Femur (tissue), 1 donor: ENCODE measurements around the gene TXNRD2.

ENCODE experiments used
- DNase-seq: peaks from one replicate; pipeline ENCODE4 v3.0.0-alpha.2; 2017

The TXNRD2 gene

DNA sequence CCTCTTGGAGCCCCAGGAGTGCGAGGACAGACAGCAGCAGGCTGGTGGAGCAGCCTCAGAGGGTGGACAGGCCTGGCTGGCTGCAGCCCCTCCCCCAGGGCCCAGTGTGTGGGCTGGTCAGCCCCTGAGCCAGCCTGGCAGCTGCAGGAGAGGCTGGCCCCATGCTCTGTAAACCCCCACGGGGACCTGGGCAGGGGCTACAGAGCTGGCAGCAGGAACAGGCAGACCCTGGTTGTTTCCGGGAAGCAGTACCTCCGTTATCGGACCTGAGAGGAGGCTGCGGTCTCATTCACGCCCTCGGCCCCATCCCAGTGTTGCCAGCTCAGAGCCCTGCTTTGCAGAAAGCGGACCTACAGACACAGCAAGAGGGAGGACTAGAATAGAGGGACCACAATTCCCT, 38.6 kb downstream of the TXNRD2 start:
- DNase-seq = no peak

DNA sequence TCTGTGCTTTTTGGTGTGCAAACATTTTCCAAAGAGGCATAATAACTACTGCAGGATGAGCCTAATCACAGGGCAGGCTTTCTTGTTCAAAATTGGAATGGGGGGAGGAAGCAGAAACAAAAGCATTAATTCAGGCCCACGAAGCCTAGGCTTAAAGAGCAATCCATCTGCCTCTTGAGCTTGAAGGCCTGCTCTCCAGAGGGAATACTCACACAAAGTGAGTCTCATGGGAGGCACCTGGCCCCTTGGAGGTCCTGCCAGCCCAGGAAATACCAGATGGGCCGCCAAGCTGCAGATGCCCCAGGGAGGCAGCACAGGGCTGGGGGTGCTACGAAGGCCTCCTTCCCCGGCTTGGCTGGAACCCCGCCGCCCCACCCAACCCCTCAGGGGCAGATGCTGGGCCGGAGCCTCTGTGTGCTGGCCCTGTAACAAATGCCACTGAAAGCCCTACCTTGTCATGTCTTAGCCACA, 39.3 kb downstream of the TXNRD2 start:
- DNase-seq = no peak

- DNase-seq = no peak
These were observed 39.9 kb downstream of the TXNRD2 start for GRCh38 chr22:19901577-19902244.

- DNase-seq = no peak
These were observed 40.7 kb downstream of the TXNRD2 start for GRCh38 chr22:19900707-19901436.

- DNase-seq = peak; percentile 12
These were observed 42.6 kb downstream of the TXNRD2 start for GRCh38 chr22:19898831-19899567.

- peak; percentile 16 for DNase-seq
These were observed 43.5 kb downstream of the TXNRD2 start for GRCh38 chr22:19898145-19898544.

DNA sequence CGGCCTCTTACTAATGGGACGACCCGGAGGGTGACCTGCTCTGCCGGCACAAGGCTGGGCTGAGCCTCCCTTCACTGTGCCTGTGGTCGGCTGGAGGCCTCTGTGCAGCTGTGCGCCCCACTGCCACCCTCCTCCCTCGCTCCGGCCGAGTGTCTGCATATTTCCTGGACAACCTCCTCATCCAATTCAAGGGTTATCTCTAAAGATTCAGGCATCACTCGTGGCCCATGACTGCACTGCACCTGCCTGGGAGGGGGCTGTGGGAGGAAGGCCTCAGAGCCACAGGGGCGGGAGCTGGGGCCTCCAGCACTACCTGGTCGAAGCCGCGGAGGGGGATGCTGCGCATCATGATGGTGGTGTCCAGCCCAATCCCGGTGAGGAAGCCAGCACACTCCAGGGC, 43.9 kb downstream of the TXNRD2 start:
- DNase-seq = no peak

DNA sequence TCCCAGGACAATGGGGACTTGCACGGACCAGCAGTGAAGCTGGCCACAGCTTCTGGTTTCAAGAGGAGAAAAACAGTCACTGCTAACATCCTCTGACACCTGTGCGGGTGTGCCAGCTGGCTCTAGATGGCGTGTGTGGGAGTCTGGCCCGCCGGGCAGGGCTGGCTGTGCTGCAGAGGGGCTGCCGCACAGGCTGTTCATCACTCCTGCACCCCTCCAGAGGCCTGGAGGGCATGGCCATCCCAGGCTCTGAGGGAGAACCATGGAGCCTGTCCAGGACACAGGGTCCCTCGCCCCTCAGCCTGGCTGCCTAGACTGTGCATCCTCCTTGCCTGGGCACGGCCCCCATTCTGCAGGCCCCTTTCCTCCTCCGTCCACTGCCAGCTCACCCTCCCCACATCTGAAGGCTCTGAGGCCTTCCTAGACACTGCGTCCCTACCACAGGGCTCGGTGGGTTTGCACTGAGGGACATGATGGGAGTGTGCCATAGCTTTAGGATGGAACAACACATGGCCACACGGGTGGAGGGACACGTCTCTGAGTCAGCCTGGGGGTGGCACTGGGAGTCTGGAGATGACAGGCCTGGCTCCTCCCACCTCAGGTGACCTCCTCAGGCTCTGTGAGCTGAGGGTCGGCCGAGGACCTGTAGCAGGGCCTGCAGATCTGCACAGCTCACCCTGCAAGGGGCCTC, 44.8 kb downstream of the TXNRD2 start:
- DNase-seq = peak; percentile 51

DNA sequence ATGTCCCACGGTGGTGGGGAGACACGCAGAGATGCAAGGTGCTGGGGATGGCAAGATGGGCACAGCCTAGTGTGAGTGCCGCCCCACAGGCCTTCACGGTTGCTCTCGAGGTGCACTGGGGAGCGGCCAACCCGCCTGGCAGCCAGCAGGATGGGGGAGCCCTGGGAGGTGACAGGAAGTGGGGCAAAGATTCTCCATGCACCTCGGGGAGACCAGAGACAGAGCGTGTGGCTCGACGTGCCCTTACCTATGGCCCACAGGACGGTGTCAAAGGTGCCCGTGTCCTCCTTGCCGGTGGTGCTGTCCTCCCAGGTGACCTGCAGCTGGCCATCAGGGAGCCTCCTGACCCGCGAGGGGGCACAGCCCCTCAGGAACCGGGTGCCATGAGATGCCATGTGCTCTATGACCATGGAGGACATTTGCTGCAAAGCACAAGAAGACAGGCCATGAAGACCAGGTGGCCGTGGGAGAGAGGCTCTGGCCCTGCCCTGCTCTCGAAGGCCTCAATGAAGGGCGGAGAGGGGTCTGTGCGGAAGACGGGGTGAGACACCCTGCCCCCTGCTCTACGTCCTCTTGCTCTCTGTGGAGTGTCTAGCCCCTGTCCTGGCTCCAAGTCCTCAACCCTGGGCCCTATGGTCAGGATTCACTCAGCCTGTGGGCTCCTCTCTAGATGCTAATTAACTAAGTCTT, 46.3 kb downstream of the TXNRD2 start:
- DNase-seq = peak; percentile 11

DNA sequence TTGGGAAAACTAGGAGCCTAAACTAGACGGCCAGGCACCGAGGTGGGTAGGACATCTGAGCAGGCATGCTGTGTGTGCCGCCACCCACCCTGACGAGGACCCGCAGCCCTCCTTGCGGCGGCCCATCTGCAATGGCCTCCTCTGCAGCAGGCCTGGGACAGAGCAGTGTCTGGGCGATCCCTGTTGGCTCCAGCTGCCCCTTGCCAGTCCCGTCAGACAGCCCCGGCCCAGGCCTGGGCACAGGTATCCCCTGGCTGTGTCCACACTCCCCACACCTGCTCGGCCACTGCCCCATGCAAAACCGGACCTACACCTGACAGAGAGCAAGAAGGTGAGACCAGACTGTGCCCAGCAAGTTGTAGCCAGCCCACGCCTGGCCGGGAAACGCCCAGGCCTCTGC, 48.3 kb downstream of the TXNRD2 start:
- DNase-seq = peak; percentile 13

DNA sequence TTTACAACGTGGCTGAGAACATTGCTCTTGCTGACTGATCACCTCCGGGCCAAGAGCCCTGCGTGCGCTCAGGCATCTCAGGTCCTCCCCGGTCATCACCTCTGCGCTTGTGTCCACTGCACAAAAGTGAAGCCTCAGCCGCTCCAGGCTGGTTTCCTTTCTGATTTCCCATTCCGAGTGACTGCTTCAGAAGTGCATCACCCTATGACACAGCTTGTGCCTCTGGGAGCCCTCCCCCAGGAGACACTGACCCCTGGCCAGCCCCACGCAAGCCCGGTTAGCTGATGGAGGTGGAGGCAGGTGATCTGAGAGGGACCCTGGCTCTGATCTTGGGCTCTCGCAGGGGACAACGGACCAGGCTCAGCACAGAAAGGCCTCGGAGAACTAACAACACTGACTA, 48.7 kb downstream of the TXNRD2 start:
- DNase-seq = peak; percentile 12

- peak; percentile 15 for DNase-seq
These were observed 49.2 kb downstream of the TXNRD2 start for GRCh38 chr22:19892257-19892879.

- DNase-seq = peak; percentile 53
These were observed 50.0 kb downstream of the TXNRD2 start for GRCh38 chr22:19891317-19892256.

GRCh38 chr22:19890502-19891316, 50.9 kb downstream of the TXNRD2 start:
- peak; percentile 27 for DNase-seq

- no peak for DNase-seq
These were observed 51.7 kb downstream of the TXNRD2 start for GRCh38 chr22:19889951-19890350.

GRCh38 chr22:19888131-19888746, 53.4 kb downstream of the TXNRD2 start:
- peak; percentile 17 for DNase-seq

GRCh38 chr22:19887256-19887985, 54.2 kb downstream of the TXNRD2 start:
- DNase-seq = peak; percentile 22

DNA sequence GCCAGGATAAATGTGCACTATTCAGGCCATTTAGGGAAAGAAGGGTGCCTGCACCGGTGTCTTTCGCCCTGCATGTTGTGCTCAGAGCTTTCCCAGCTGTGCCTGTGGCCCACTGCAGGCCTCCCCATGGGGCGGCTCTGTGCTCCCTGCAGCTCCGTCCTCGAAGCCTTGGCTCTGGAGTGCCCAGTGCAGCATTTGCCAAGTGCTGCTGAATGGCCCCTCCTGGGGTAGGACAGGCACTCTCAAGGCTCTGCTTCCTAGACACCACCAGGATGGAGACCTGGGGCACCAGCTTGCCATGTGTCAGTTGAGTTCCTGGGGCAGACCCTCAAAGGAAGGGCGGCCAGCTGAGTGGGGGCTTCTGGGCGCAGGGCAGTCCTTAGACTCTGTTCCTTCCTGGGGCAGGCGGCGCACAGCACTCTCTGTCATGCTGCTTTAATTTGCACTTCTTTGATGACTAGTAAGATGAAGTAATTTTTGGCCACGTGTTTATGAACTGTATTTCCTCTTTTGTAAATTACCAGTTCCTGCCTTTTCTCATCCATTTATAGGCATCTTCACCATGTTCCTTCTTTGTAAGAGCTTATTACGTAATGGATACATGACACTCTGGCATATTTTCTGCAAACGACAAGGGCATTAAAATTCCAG, 54.9 kb downstream of the TXNRD2 start:
- DNase-seq = peak; percentile 38
